Neuron (in vitro differentiated cells): ENCODE results near the gene DGCR8.

Experiments
- H2AFZ ChIP-seq: one replicate; pipeline ENCODE4 v1.6.1; 2013; ENCODE audit warnings: low read depth, mild to moderate bottlenecking, inconsistent platforms, low read length, moderate library complexity
- H3K27me3 ChIP-seq: one replicate; pipeline ENCODE4 v1.6.1; 2013; ENCODE audit warnings: low read length; ENCODE audit not compliant: insufficient read depth
- H3K36me3 ChIP-seq: one replicate; pipeline ENCODE4 v1.6.1; 2013; ENCODE audit warnings: low read length; ENCODE audit not compliant: insufficient read depth
- H3K4me1 ChIP-seq: one replicate; pipeline ENCODE4 v1.6.1; 2013; ENCODE audit warnings: low read length; ENCODE audit not compliant: insufficient read depth
- H3K4me3 ChIP-seq: 2 replicates; pipeline ENCODE4 v1.5.1; 2013; ENCODE audit warnings: mild to moderate bottlenecking, low read length, moderate library complexity
- H3K9me3 ChIP-seq: one replicate; pipeline ENCODE4 v1.6.1; 2013; ENCODE audit warnings: low read length

Gene DGCR8

GRCh38 chr22:20093418-20094196, 13.6 kb downstream of the DGCR8 start:
- no peaks in the 10 kb centered on the region for H3K4me1 ChIP-seq
- H2AFZ ChIP-seq, result no peak overlapping the region
- peaks cover 2% of the 10 kb centered on the region for H3K9me3 ChIP-seq
- H3K36me3 ChIP-seq, result peaks cover 95% of the 10 kb centered on the region
- no peaks in the 10 kb centered on the region for H3K27me3 ChIP-seq
- no peak overlapping the region for H3K4me3 ChIP-seq

- Histone ChIP-seq H3K27me3 (no peaks in the 10 kb centered on the region), H3K4me1 (no peaks in the 10 kb centered on the region), H3K36me3 (peaks cover 95% of the 10 kb centered on the region), H3K4me3 (no peak overlapping the region), H3K9me3 (peaks cover 2% of the 10 kb centered on the region), H2AFZ (no peak overlapping the region)
These were observed 14.3 kb downstream of the DGCR8 start for GRCh38 chr22:20094197-20094807.

GRCh38 chr22:20095521-20095920, 15.5 kb downstream of the DGCR8 start:
- H3K36me3 ChIP-seq, result peaks cover 93% of the 10 kb centered on the region

GRCh38 chr22:20096574-20097420, 16.8 kb downstream of the DGCR8 start:
- Histone ChIP-seq H3K36me3 (peaks cover 91% of the 10 kb centered on the region), H3K27me3 (no peaks in the 10 kb centered on the region)

More at GRCh38 chr22:20095521-20095920, 15.5 kb downstream of the DGCR8 start:
- Histone ChIP-seq H3K27me3 (no peaks in the 10 kb centered on the region), H3K4me3 (no peak overlapping the region), H3K9me3 (peaks cover 2% of the 10 kb centered on the region), H3K4me1 (no peaks in the 10 kb centered on the region), H2AFZ (no peak overlapping the region)

GRCh38 chr22:20099099-20099711, 19.2 kb downstream of the DGCR8 start:
- Histone ChIP-seq H3K4me3 (no peak overlapping the region), H3K4me1 (no peaks in the 10 kb centered on the region), H3K9me3 (no peaks in the 10 kb centered on the region), H2AFZ (no peak overlapping the region), H3K36me3 (peaks cover 89% of the 10 kb centered on the region), H3K27me3 (no peaks in the 10 kb centered on the region)

More at GRCh38 chr22:20096574-20097420, 16.8 kb downstream of the DGCR8 start:
- Histone ChIP-seq H3K4me1 (no peaks in the 10 kb centered on the region), H3K9me3 (peaks cover 2% of the 10 kb centered on the region), H2AFZ (no peak overlapping the region), H3K4me3 (no peak overlapping the region)

- Histone ChIP-seq H3K4me1 (no peaks in the 10 kb centered on the region), H3K27me3 (no peaks in the 10 kb centered on the region), H3K9me3 (no peaks in the 10 kb centered on the region), H2AFZ (no peak overlapping the region), H3K4me3 (no peak overlapping the region), H3K36me3 (peaks cover 89% of the 10 kb centered on the region)
These were observed 21.6 kb downstream of the DGCR8 start for GRCh38 chr22:20101638-20102037.

- Histone ChIP-seq H3K27me3 (no peaks in the 10 kb centered on the region), H3K4me1 (no peaks in the 10 kb centered on the region), H3K36me3 (peaks cover 90% of the 10 kb centered on the region), H2AFZ (no peak overlapping the region), H3K9me3 (no peaks in the 10 kb centered on the region), H3K4me3 (no peak overlapping the region)
These were observed 22.3 kb downstream of the DGCR8 start for GRCh38 chr22:20102203-20102780.

GRCh38 chr22:20105456-20106204, 25.6 kb downstream of the DGCR8 start:
- no peak overlapping the region for H3K4me3 ChIP-seq
- no peaks in the 10 kb centered on the region for H3K27me3 ChIP-seq
- H3K9me3 ChIP-seq, result no peaks in the 10 kb centered on the region
- H2AFZ ChIP-seq, result no peak overlapping the region
- no peaks in the 10 kb centered on the region for H3K4me1 ChIP-seq
- H3K36me3 ChIP-seq, result peaks cover 93% of the 10 kb centered on the region

- H2AFZ ChIP-seq, result no peak overlapping the region
- peaks cover 92% of the 10 kb centered on the region for H3K36me3 ChIP-seq
- no peaks in the 10 kb centered on the region for H3K27me3 ChIP-seq
- H3K4me3 ChIP-seq, result no peak overlapping the region
- H3K9me3 ChIP-seq, result no peaks in the 10 kb centered on the region
- no peaks in the 10 kb centered on the region for H3K4me1 ChIP-seq
These were observed 26.3 kb downstream of the DGCR8 start for GRCh38 chr22:20106205-20106848.

- Histone ChIP-seq H3K9me3 (no peaks in the 10 kb centered on the region), H3K27me3 (no peaks in the 10 kb centered on the region), H2AFZ (no peak overlapping the region), H3K4me1 (no peaks in the 10 kb centered on the region), H3K36me3 (peaks cover 90% of the 10 kb centered on the region), H3K4me3 (no peak overlapping the region)
These were observed 26.8 kb downstream of the DGCR8 start for GRCh38 chr22:20106849-20107237.

- Histone ChIP-seq H3K4me3 (no peak overlapping the region), H3K27me3 (no peaks in the 10 kb centered on the region), H3K9me3 (no peaks in the 10 kb centered on the region), H3K36me3 (peaks cover 91% of the 10 kb centered on the region), H2AFZ (no peak overlapping the region), H3K4me1 (no peaks in the 10 kb centered on the region)
These were observed 27.4 kb downstream of the DGCR8 start for GRCh38 chr22:20107471-20107901.
